HG03139 (cell line): Measurements from ENCODE around the gene CHST7.
A peak's percentile ranks its signal among the peaks of the same experiment; 100 is the strongest.
"Not testable (repeated sequence)": the region's sequence is repeated elsewhere in the genome, so short reads cannot be mapped to it uniquely, and the experiment has no call there.

Source experiments
- ATAC-seq: cut with Tn5 transposase; IDR thresholded peaks from one replicate; pipeline ENCODE4 v1.9.1; 2021; ENCODE audit not compliant: unreplicated experiment

The CHST7 gene

DNA sequence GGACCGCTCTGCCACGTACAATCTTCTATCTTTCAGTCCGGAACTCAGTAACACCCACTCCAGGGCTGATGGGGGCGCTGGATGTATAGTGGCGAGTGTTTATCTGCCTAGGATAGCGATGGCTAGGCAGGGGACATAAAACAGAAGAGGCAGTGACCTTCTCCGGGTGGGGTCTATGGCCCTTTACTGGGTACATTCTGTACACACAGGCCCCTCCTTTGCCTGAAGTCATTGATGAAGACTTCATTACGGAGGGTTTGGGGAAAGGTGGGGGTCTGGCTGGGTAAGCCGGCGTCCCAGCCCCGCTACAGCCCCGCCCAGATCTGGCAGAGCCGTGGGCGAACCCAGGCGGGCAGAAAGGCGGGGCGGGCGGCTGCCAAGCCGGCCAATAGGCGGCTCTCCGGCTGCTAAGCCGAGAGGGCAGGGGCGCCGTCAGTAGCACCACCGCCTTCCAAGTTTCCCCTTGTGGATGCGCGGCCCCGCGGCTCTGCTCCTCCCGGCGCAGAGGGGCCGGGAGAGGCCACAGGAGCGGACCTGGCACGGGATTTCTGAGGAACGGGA lies at the start of gene CHST7:
Gene CHST7 (plus strand): TSS at position 435 of the 561 bp plus-strand sequence. CDS start 167 bp downstream, outside the sequence.
- no peak for ATAC-seq

DNA sequence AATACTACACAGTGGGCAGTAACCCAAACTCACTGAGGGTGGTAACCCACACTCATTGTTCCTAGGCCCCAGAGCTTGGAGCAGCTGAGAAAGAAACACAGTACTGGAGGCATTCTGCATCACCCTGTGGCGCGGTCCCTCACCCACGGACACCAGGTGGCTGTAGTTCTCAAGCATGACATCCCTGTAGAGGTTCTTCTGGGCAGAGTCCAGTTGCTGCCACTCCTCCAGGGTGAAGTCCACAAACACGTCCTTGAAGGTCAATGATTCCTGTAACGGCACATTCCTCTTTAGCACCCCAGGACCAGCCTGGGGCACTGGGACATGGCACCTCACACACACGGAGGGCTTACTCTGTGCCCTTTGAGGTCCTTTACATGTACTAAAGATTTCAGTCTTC lies 44.9 kb upstream of the CHST7 start:
- not testable (repeated sequence) for ATAC-seq

- not testable (repeated sequence) for ATAC-seq
Observed at GRCh38 chrX:46529740-46530403, 43.7 kb upstream of the CHST7 start.

DNA sequence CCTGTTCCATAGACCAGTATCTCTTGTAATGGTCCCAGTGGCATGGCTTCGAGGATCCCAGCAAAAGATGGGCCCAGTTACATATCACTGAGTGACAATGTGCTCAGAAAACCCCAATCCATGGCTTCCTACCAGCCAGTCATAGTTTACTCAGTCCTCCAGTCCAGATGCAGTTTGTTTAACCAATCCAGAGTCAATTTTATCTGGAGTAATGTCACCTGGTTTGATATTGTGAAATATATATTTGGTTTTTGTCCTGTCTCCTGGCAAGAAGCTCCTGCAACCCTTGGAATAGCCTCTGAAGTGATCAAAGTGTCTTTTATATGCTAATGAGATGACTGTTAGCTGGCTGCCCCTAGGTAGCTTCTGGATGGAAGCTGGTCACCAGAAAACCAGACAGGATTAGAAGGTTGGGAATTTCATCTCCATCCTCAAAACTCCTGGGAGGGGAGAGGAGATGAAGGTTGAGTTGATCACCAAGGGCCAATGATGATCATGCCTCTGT lies 43.1 kb upstream of the CHST7 start:
- ATAC-seq, result not testable (repeated sequence)

DNA sequence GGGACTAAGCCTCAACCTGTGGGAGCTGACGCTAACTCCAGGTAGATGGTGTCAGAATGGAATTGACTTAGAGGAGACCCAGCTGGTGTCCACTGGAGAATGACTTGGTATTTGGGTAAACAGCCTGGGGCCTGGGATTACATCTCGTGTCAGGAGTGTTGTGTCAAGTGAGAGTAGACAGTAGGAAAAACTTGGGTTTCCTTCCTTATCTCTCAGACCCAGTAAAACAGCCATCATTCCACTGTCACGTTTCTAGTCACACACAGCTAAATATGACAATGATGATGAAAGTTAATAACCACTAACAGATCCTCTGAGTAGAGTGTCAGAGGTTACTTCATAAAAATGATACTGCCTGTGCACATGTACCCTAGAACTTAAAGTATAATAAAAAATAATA lies 42.1 kb upstream of the CHST7 start:
- ATAC-seq, result no peak

DNA sequence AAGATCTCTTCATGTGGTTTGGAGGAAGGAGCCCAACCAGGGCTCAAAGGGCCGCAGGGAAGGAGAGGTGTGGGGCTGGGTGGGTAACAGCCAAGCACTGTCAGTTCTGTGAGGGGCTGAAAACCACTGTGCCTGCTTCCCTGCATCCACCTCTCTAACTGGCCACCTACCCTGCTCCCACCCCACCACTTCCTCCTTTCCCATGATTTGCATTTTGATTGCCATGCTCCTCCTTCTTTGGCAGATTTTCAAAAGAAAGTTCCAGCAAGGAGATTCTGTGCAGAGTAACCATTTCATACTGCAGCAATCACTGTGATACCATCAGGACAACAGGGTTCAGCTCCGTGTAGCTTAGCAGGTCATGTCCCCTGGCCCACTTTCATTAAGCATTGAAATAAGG lies 30.1 kb upstream of the CHST7 start:
- no peak for ATAC-seq

DNA sequence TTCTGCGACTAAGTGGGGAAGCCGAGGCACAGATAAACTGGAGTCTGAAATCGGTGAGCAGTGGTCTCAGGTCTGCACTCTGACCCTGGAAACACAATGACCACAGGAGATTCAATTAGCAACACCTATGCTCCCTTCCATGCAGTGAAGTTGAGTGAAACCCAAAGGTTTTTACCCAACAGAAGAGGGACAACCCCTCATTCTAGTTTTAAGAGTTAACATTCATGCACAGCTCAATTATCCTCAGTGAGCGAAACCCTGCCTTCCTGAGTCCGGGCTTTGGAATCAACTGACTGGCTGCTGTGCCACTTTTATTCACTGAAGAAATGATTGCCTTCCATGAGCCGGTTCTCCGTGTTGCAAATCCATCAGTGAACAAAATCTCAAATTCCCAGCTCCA lies 29.0 kb upstream of the CHST7 start:
- not testable (repeated sequence) for ATAC-seq

GRCh38 chrX:46545111-46546005 lies 28.2 kb upstream of the CHST7 start, which contains the start of gene ZNF674:
Gene ZNF674 (minus strand): TSS chrX:46545421. CDS start chrX:46542087, 3,334 bp downstream.
- peak; percentile 83 for ATAC-seq

DNA sequence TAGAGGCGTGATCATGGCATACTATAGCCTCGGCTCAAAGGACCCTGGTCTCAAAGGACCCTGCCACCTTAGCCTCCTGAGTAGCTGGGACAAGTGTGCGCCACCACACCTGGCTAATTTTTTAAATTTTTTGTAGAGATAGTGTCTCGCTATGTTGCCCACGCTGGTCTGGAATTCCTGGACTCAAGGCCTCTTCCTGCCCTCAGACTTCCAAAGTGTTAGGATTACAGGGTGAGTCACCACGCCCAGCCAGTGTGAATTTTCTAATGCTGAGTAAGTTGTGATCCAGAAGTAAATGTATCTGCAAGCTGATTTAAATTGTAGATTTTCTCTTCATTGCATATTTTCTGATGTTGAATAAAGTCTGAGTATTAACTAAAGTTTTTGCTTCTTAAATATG lies 25.7 kb upstream of the CHST7 start:
- ATAC-seq, result no peak

- ATAC-seq, result no peak
Observed at GRCh38 chrX:46549914-46550313, 23.7 kb upstream of the CHST7 start.

DNA sequence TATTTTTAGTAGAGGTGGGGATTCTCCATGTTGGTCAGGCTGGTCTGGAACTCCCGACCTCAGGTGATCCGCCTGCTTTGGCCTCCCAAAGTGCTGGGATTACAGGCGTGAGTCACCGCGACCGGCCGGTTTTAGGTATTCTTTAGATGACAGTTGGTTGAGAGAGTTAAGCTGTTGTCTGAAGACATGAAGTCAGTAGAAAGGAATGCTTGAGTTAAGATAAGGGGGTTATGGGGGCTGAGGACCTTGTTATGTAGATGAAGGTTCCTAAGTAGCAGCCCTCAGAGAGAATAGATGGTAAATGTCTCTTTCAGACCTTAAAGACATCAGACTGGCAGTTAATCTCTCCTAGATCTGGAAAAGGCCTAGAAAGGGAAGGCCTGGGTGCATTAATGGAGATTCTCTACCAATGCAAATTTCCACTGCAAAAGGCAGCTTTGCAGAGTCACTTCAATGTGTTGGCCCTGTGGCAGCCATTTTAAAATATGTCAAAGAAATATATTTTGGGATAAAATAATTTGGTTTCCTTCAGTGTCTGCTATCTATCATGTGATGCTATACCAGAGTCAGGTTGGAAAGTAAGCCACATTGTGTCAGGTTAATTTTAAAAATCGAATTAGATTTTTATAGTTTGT lies 22.0 kb upstream of the CHST7 start:
- no peak for ATAC-seq

- ATAC-seq, result no peak
Observed at GRCh38 chrX:46553935-46554334, 19.6 kb upstream of the CHST7 start.

GRCh38 chrX:46554942-46555341 lies 18.6 kb upstream of the CHST7 start:
- no peak for ATAC-seq

- ATAC-seq, result no peak
Observed at GRCh38 chrX:46559062-46559461, 14.5 kb upstream of the CHST7 start.

GRCh38 chrX:46561824-46562657 lies 11.5 kb upstream of the CHST7 start:
- ATAC-seq, result peak; percentile 98

GRCh38 chrX:46567388-46567787 lies 6.2 kb upstream of the CHST7 start:
- no peak for ATAC-seq

- ATAC-seq, result no peak
Observed at GRCh38 chrX:46569621-46570020, 3.9 kb upstream of the CHST7 start.

GRCh38 chrX:46571423-46572339 lies 1.9 kb upstream of the CHST7 start:
- ATAC-seq, result no peak

GRCh38 chrX:46572340-46572936 lies 1.1 kb upstream of the CHST7 start:
- ATAC-seq, result peak; percentile 41
